HS-5 (cell line): ENCODE data around the gene ZNF460.
A peak's percentile ranks its signal among the peaks of the same experiment; 100 is the strongest.
"Not testable (repeated sequence)": the region's sequence is repeated elsewhere in the genome, so short reads cannot be mapped to it uniquely, and the experiment has no call there.

ENCODE experiments used
- DNase-seq: peaks from one replicate; pipeline ENCODE4 v3.0.0-alpha.2; 2012; ENCODE audit warnings: low read depth

Gene ZNF460

DNA sequence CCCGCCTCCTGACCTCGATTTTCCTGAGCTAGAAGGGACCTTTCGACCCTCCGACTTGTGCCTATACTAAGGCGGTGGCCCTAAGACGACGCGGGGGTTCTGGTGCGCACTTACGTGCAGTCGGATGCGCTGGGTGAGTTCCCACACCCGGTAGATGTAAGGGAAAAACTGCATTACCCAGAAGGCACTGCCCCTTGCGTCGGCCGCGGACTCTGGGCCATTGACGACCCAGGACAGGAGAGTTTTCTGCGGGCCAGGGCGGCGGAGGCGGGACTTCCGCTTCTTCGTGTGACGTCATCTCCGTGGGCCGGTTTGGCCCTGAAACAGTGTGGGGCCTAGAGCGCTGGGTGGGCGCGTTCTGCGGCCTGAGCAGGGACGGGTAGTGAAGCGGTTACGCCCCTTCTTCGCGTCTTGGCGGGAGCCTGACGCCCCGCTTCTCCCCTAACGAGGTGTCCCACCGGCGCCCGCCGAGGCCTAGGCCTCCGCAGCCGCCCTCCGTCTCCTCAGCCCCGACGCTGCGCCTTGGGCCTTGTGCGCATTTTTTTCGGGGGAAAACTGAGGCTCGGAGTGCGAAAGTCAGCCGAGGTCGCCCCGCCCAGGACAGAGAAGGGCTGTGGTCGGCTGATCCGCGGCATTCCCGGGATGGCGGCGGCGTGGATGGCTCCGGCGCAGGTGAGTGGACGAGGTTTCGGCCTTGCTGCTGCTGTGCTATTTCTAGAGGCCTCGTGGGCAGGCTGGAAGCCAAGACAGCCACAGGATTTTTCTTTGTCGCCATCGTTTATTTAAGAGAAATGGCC lies at the start of gene ZNF460:
Gene ZNF460, plus strand, starts transcription at position 321 of the 797 bp plus-strand sequence. Its CDS starts 322 bp downstream, at position 643.
- peak; percentile 87 for DNase-seq

DNA sequence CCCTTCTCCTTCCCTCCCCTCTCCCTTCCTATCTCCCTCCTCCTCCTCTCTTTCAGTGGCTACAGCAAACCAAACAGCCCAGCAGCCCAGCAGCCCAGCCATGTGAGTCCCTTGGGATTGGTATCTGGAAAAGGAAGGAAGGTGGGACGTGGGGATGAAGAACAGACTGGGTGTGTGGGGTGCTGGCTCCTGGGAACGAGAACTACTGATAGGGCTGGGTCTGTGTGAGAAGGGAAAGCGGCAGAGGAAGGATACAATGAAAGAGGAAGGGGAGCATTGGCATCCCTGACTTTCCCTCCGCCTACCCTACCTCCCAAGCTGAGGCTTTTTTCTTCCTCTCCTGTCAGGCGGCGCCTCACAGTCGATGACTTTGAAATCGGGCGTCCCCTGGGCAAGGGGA lies 48.6 kb upstream of the ZNF460 start:
- no peak for DNase-seq

GRCh38 chr19:57233207-57233606 lies 47.1 kb upstream of the ZNF460 start:
- no peak for DNase-seq

- no peak for DNase-seq
Measured at GRCh38 chr19:57239982-57240310, 40.3 kb upstream of the ZNF460 start.

DNA sequence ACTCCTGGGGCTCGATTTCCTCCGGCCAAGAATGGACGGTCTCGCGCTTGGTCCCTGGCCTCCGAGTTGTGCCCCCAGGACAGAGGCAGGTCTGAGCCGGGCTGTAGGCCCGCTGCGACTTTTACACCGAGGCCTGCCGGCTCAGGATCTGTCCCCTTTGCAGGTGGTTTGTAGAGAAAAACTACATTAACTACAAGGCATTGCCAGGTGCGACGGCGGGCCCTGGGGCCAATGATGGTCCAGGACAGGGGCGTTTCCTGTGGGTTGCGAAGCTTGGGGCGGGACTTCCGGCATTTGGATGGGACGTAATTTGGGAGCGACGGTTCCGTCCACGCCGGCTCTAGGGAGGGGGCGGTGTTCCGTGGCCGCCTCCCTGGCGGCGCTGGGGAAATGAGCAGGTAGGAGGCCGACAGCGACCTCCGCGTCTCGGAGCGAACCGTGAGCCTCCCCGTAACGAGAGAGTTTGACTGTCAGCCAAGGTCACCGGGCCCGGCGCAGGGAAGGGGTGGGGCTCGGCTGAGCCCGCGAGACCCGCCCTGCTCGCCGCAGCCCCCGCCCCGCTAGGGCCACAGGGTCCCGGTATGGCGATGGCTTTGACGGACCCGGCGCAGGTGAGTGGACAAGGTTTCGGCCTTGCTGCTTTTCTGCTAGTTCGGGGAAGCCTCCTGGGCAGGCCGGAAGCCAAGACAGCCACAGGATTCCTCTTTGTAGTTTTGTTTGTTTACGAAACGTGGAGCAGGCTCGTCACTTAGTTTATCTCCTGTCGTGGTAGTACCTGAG lies 39.8 kb upstream of the ZNF460 start, which contains the start of gene ZNF805:
Gene ZNF805, plus strand, starts transcription at position 322 of the 780 bp plus-strand sequence. Its CDS starts 260 bp downstream, at position 582.
- peak; percentile 64 for DNase-seq

GRCh38 chr19:57241176-57241575 lies 39.1 kb upstream of the ZNF460 start:
- DNase-seq, result no peak

DNA sequence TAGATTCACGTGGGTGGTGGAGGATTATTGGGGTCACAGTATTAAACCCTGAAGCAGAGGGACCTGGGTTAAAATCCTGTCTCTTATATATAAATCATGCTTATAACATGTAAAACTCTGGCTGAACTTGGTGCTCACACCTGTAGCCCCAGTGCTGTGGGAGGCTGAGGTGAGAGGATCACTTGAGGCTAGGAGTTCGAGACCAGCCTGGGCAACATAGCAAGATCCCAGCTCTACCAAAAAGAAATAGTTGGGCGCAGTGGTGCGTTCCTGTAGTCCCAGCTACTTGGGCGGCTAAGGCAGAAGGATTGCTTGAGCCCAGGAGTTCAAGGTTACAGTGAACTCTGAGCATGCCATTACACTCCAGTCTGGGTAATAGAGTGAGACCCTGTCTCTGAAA lies 37.5 kb upstream of the ZNF460 start:
- DNase-seq, result no peak

GRCh38 chr19:57244513-57244912 lies 35.8 kb upstream of the ZNF460 start:
- DNase-seq, result no peak

- DNase-seq, result no peak
Measured at GRCh38 chr19:57245066-57245465, 35.2 kb upstream of the ZNF460 start.

GRCh38 chr19:57245959-57246358 lies 34.3 kb upstream of the ZNF460 start:
- no peak for DNase-seq

DNA sequence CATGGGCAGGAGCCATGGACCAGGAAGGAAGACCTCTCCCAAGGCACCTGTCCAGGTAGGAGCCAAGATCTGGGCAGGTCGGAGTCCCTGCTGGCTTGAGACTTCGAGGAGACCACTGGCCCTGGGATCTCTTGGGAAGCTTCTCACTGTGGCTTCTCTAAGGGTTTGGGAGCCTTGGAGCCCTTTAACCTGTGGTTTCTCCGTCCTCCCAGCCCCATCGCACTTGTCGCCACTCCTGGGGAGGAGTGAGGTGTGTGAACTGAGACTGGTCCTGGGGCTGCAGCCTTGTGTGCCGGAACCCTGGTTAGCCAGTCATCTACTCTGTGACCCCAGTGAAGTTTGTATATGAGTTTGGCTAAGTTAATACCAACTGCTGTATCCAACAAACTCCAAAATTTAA lies 31.6 kb upstream of the ZNF460 start:
- no peak for DNase-seq

- no peak for DNase-seq
Measured at GRCh38 chr19:57249329-57249728, 31.0 kb upstream of the ZNF460 start.

GRCh38 chr19:57253767-57254166 lies 26.5 kb upstream of the ZNF460 start:
- DNase-seq, result not testable (repeated sequence)

- no peak for DNase-seq
Measured at GRCh38 chr19:57262044-57262443, 18.2 kb upstream of the ZNF460 start.

- no peak for DNase-seq
Measured at GRCh38 chr19:57263244-57263741, 17.0 kb upstream of the ZNF460 start.

DNA sequence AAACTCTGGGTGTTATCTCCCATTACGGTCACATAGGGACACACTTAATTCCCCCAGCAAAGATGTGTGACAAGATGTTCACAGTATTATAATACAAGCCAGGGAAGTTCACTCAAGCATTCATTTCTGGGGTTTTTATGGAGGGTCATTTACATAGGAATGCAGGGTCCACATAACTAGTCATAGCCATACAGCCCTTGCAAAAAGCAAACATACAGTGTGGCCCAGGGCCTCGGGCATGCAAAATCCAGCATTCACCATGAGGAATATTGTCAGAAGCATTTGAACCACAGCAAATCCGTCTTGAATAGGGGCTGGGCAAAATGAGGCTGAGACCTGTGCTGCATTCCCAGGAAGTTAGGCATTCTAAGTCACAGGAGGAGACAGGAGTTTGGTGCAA lies 13.0 kb upstream of the ZNF460 start:
- no peak for DNase-seq

DNA sequence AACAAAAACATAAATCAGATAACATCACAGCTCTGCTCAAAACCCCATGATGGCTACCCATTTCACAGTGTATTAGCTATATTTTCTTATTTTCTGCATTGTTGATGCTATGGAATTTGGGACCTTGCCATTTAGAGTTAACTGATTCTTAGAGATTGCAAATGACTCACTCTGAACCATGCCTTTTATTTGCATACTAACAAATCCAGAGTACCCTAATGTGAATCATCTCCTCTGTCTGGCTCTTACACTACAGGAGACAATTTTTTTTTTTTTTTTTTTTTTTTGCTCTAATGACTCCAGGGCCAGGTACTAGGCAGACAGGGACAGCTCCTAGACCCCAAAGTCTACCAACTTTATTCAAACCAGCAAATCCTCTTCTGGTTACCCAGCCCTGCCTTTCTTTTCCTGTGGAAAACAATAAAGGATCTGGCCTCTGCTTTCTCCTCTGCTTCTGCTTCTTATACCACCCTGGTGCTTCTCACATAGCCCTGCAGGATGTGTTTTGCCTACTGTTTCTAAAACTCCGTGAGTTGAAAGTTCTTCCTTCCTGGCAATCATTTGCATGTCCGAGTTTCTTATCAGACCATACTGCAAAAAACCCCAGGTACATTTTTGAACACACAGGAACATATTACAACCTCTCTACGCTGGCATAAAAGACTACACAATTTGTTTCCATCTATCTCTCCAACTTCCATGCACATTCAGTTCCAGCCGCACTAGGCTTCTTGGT lies 10.6 kb upstream of the ZNF460 start:
- peak; percentile 81 for DNase-seq

DNA sequence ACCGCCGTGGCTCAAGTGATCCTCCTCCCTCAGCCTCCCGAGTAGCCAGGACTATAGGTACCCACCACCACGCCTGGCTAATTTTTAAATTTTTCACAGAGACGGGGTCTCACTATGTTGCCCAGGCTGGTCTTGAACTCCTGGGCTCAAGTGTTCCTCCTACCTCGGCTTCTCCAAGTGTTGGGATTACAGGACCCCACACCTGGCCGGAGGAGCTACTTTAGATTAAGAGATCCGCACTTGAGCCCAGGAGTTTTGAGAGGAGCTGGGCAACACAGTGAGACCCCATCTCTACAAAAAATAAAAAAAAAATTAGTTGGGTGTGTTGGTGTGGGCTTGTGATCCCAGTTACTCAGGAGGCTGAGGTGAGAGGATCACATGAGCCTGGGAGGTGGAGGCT lies 9.0 kb upstream of the ZNF460 start:
- DNase-seq, result no peak

GRCh38 chr19:57273014-57273413 lies 7.3 kb upstream of the ZNF460 start:
- DNase-seq, result no peak

DNA sequence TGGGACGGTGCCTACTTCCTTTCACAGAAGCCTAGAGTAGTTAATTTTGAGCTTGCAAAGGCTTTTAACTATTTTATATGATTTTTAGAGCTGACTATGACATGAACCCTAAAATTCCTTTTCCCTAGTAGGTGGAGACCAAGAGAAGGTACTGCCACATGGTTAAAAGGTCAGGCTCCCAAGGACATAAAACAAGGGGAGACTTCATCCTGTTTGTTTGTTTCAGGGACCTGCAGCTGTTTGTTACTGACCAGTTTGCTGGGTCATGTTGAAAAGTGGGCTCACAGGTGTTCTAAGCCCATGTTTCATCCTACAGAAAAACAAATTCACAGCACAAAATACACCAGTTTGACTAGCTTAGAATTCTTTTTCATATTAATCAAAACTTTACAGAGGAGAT lies 3.9 kb upstream of the ZNF460 start:
- DNase-seq, result no peak

GRCh38 chr19:57278481-57278880 lies 1.8 kb upstream of the ZNF460 start:
- DNase-seq, result not testable (repeated sequence)

DNA sequence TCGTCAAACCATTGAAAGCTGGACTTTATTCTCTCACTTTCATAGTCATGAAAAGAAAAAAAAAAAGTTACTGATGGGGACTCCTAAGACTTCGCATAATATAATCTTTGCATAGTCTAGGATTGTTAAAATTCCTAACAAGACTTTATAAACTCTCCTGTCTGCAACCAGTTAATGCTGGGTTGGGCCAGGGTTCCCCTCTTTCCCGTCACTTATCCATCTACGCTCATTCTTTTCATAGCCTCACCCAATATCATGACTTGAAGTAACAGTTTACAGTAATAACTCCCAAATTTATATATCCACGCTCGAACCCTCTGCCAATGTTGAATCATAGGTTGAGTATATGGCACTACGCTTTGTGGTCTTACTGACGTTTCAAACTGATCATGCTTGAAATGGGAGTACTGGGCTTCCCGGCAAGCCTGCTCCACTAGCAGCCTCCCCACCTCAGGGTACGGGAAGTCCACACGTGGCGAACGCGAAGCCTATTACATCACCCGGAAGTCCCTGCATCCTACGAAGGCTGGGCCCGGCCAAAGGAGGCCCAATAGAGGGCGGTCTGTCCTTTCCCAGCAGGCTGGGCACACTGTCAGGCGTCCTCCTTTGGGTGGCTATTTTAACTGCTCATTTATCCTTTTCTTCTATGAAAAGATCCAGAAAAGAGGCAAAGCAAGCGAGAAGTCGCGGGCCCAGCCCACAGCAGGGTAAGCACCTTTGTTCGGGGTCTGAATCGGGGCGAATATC lies 694 bp upstream of the ZNF460 start:
- peak; percentile 74 for DNase-seq
